ENCODE data around the gene MPRIP.
"Not testable (repeated sequence)": the region's sequence is repeated elsewhere in the genome, so short reads cannot be mapped to it uniquely, and the experiment has no call there.

Gene MPRIP

GRCh38 chr17:17013828-17014747, 28.2 kb upstream of the MPRIP start:
- DNase-seq = not testable (repeated sequence)

- DNase-seq = not testable (repeated sequence)
These were observed 27.5 kb upstream of the MPRIP start for GRCh38 chr17:17014748-17015124.

- DNase-seq = no peak
These were observed 27.0 kb upstream of the MPRIP start for GRCh38 chr17:17015230-17015629.

- DNase-seq = not testable (repeated sequence)
These were observed 25.8 kb upstream of the MPRIP start for GRCh38 chr17:17016199-17017197.

GRCh38 chr17:17017343-17018014, 24.8 kb upstream of the MPRIP start:
- DNase-seq = no peak

GRCh38 chr17:17018021-17018441, 24.2 kb upstream of the MPRIP start:
- no peak for DNase-seq

- DNase-seq = no peak
These were observed 23.4 kb upstream of the MPRIP start for GRCh38 chr17:17018612-17019429.

- no peak for DNase-seq
These were observed 22.9 kb upstream of the MPRIP start for GRCh38 chr17:17019430-17019762.

- no peak for DNase-seq
These were observed 22.3 kb upstream of the MPRIP start for GRCh38 chr17:17019891-17020456.

GRCh38 chr17:17020821-17021193, 21.4 kb upstream of the MPRIP start:
- no peak for DNase-seq

GRCh38 chr17:17021194-17021863, 20.9 kb upstream of the MPRIP start:
- no peak for DNase-seq

GRCh38 chr17:17022011-17022410, 20.2 kb upstream of the MPRIP start:
- no peak for DNase-seq

GRCh38 chr17:17022456-17022855, 19.8 kb upstream of the MPRIP start:
- no peak for DNase-seq

GRCh38 chr17:17024778-17025300, 17.4 kb upstream of the MPRIP start:
- DNase-seq = no peak

- DNase-seq = no peak
These were observed 16.6 kb upstream of the MPRIP start for GRCh38 chr17:17025621-17026020.

- no peak for DNase-seq
These were observed 16.1 kb upstream of the MPRIP start for GRCh38 chr17:17026163-17026562.

- DNase-seq = no peak
These were observed 14.7 kb upstream of the MPRIP start for GRCh38 chr17:17027442-17028058.

- peak; percentile 28 for DNase-seq
These were observed 14.0 kb upstream of the MPRIP start for GRCh38 chr17:17028059-17028877.

- DNase-seq = no peak
These were observed 13.2 kb upstream of the MPRIP start for GRCh38 chr17:17028878-17029535.
